Endothelial cell of umbilical vein (primary cell): ENCODE data around the gene CHI3L1.

ENCODE experiments used
- EZH2 ChIP-seq: IDR thresholded peaks from 2 replicates; pipeline ENCODE4 v1.6.1; 2012; ENCODE audit warnings: borderline replicate concordance, low read depth, mild to moderate bottlenecking, moderate library complexity, low read length, inconsistent platforms; ENCODE audit not compliant: severe bottlenecking
- JUN ChIP-seq: IDR thresholded peaks from 2 replicates; pipeline ENCODE4 v1.6.1; 2011; ENCODE audit warnings: borderline replicate concordance, low read depth; ENCODE audit not compliant: insufficient read length, insufficient read depth
- MAX ChIP-seq: IDR thresholded peaks from 2 replicates; pipeline ENCODE4 v1.6.1; 2011; ENCODE audit not compliant: insufficient read depth, insufficient read length
- POLR2A ChIP-seq: IDR thresholded peaks from 2 replicates; pipeline ENCODE4 v1.6.1; 2012; ENCODE audit warnings: low read depth, mild to moderate bottlenecking, control low read depth, low read length
- POLR2AphosphoS5 ChIP-seq: IDR thresholded peaks from 2 replicates; pipeline ENCODE4 v1.6.1; 2012; ENCODE audit warnings: low read depth, mild to moderate bottlenecking, control low read depth, low read length, moderate library complexity; ENCODE audit not compliant: insufficient read depth
- TF ChIP-seq, protein P1 (sequence below), 2 donors: IDR thresholded peaks; 1 replicate in 1 of 2; 2 replicates in 1 of 2; pipeline ENCODE4 v1.5.1; 2011; ENCODE audit warnings: low read length in 2 of 2, mild to moderate bottlenecking in 2 of 2, moderate library complexity in 2 of 2, control low read depth in 1 of 2, inconsistent platforms in 1 of 2, low read depth in 1 of 2; ENCODE audit not compliant: insufficient read depth in 1 of 2; ENCODE audit errors: extremely low read depth in 1 of 2

GRCh38 chr1:203170625-203171330 lies 15.7 kb downstream of the CHI3L1 start:
- TF ChIP-seq EZH2: no peak
- TF ChIP-seq POLR2AphosphoS5: no peak
- TF ChIP-seq POLR2A: no peak
- TF ChIP-seq, protein P1, sequence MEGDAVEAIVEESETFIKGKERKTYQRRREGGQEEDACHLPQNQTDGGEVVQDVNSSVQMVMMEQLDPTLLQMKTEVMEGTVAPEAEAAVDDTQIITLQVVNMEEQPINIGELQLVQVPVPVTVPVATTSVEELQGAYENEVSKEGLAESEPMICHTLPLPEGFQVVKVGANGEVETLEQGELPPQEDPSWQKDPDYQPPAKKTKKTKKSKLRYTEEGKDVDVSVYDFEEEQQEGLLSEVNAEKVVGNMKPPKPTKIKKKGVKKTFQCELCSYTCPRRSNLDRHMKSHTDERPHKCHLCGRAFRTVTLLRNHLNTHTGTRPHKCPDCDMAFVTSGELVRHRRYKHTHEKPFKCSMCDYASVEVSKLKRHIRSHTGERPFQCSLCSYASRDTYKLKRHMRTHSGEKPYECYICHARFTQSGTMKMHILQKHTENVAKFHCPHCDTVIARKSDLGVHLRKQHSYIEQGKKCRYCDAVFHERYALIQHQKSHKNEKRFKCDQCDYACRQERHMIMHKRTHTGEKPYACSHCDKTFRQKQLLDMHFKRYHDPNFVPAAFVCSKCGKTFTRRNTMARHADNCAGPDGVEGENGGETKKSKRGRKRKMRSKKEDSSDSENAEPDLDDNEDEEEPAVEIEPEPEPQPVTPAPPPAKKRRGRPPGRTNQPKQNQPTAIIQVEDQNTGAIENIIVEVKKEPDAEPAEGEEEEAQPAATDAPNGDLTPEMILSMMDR (IDR thresholded peaks at IDR 0.05; ENCODE audit: extremely low read depth in 1 of 2, insufficient read depth in 1 of 2, low read depth in 1 of 2, low read length in 2 of 2): no peak
- no peak for TF ChIP-seq JUN
- TF ChIP-seq MAX: no peak
